Esophagus muscularis mucosa (tissue), 4 donors: ENCODE data around the gene ZNF831. TPM values are rescaled to one million over a fixed set of nuclear protein-coding genes. Genes with fewer than 3 reads are reported as not detected.

Source experiments
- DNase-seq: peaks from one replicate; pipeline ENCODE4 v3.0.0-alpha.2; 2017; ENCODE audit errors: extremely low spot score
- H3K27ac ChIP-seq, 4 donors: fragments of 200-600 bp; sonication (generic); replicated peaks in 1 of 4; 1 replicate in 3 of 4; 2 replicates in 1 of 4; pipeline ENCODE4 v1.5.1; 2016 to 2019; ENCODE audit warnings: mild to moderate bottlenecking in 1 of 4
- H3K27me3 ChIP-seq, 4 donors: fragments of 200-600 bp; sonication (generic); one replicate each; pipeline versions ENCODE4 v1.5.1 to v1.6.0; 2016 to 2019
- H3K36me3 ChIP-seq, 4 donors: fragments of 200-600 bp; sonication (generic); one replicate each; pipeline ENCODE4 v1.5.1; 2016 to 2019
- H3K4me1 ChIP-seq, 4 donors: fragments of 200-600 bp; sonication (generic); one replicate each; pipeline ENCODE4 v1.5.1; 2016 to 2019
- H3K4me3 ChIP-seq, 4 donors: fragments of 200-600 bp; sonication (generic); 1 replicate in 2 of 4; 2 replicates in 2 of 4; pipeline ENCODE4 v1.5.1; 2016 to 2019; ENCODE audit warnings: mild to moderate bottlenecking in 4 of 4, moderate library complexity in 1 of 4
- H3K9me3 ChIP-seq, 4 donors: fragments of 200-600 bp; sonication (generic); 1 replicate in 3 of 4; 2 replicates in 1 of 4; pipeline ENCODE4 v1.5.1; 2016 to 2019
- EP300 ChIP-seq: sonication (generic); formaldehyde crosslinking; IDR thresholded peaks from one replicate; pipeline ENCODE4 v1.6.1; 2017; ENCODE audit warnings: antibody characterized with exemption
- POLR2A ChIP-seq: fragments of 450-650 bp; IDR thresholded peaks from one replicate; pipeline ENCODE4 v1.6.1; 2017; ENCODE audit warnings: antibody characterized with exemption, moderate library complexity, mild to moderate bottlenecking, low read depth
- POLR2AphosphoS5 ChIP-seq, 2 donors: sonication (generic); formaldehyde crosslinking; IDR thresholded peaks; one replicate each; pipeline ENCODE4 v1.6.1; 2017; ENCODE audit warnings: antibody characterized with exemption in 2 of 2
- WGBS: methylation state at CpG from one replicate; pipeline ENCODE4 v1.1.5; 2018; 5-methylcytosine and 5-hydroxymethylcytosine counted together
- intact Hi-C: fragments of 100-400 bp; cut with DNase I; formaldehyde crosslinking; loops from one replicate; pipeline ENCODE4 v1.15.1; 2023
- total RNA-seq, 4 donors: library from RNA; depleted of rRNA; stranded (reverse); fragments of >200 nt; gene quantifications; one replicate each; pipeline versions ENCODE4 v1.1.0 to v1.2.1, GENCODE V29; 2016
- TF ChIP-seq, protein P1 (sequence below), 3 experiments: fragments of 200-600 bp in 2 of 3; fragments of 450-650 bp in 1 of 3; sonication (generic) in 2 of 3; IDR thresholded peaks; one replicate each; pipeline ENCODE4 v1.5.1; 2017 to 2019; ENCODE audit warnings: antibody characterized with exemption in 3 of 3, mild to moderate bottlenecking in 2 of 3, moderate library complexity in 1 of 3

The ZNF831 gene
- total RNA-seq, 4 donors from 2014 or later = 0.34 to 1.3 (median 0.56) TPM

DNA sequence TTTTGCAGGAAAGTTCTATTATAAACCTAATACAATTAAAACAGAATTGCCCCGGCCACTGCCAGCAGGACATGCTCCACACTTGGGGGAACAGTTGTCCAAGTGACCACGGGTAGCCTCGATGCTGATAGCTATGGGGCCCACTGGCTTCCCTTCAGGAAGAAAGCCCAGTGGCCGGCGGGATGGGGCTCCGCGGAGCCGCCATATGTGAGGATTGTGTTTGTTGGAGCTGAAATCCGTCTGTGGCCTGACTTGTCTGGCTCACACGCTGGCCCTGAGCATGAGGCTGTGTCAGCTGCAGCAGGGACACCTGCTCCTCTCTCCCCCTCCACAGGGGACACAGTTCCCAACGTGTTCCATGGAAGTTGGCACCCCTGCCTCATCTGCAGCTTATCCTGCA lies 46.6 kb downstream of the ZNF831 start:
- TF ChIP-seq EP300 = no peak
- TF ChIP-seq, protein P1, sequence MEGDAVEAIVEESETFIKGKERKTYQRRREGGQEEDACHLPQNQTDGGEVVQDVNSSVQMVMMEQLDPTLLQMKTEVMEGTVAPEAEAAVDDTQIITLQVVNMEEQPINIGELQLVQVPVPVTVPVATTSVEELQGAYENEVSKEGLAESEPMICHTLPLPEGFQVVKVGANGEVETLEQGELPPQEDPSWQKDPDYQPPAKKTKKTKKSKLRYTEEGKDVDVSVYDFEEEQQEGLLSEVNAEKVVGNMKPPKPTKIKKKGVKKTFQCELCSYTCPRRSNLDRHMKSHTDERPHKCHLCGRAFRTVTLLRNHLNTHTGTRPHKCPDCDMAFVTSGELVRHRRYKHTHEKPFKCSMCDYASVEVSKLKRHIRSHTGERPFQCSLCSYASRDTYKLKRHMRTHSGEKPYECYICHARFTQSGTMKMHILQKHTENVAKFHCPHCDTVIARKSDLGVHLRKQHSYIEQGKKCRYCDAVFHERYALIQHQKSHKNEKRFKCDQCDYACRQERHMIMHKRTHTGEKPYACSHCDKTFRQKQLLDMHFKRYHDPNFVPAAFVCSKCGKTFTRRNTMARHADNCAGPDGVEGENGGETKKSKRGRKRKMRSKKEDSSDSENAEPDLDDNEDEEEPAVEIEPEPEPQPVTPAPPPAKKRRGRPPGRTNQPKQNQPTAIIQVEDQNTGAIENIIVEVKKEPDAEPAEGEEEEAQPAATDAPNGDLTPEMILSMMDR (IDR thresholded peaks at IDR 0.05) = no peak
- no peak for TF ChIP-seq POLR2A
- TF ChIP-seq POLR2AphosphoS5 (IDR thresholded peaks at IDR 0.05) = no peak
- Histone ChIP-seq H3K4me3 (no peak overlapping the region), H3K9me3 (no peaks in the 10 kb centered on the region), H3K27ac (no peak overlapping the region), H3K36me3 (no peaks in the 10 kb centered on the region), H3K27me3 (peaks cover 0 to 55% (median 0%) of the 10 kb centered on the region in 4 donors), H3K4me1 (peaks cover 0 to 4% (median 0%) of the 10 kb centered on the region in 4 donors)
- intact Hi-C loops = loop anchor here (10.0 kb wide), 1 partner anchor 55 kb away; no protein-coding TSS in a partner anchor
- DNase-seq = no peak
- 87% methylated on average over 9 of the region's 11 CpGs for WGBS

DNA sequence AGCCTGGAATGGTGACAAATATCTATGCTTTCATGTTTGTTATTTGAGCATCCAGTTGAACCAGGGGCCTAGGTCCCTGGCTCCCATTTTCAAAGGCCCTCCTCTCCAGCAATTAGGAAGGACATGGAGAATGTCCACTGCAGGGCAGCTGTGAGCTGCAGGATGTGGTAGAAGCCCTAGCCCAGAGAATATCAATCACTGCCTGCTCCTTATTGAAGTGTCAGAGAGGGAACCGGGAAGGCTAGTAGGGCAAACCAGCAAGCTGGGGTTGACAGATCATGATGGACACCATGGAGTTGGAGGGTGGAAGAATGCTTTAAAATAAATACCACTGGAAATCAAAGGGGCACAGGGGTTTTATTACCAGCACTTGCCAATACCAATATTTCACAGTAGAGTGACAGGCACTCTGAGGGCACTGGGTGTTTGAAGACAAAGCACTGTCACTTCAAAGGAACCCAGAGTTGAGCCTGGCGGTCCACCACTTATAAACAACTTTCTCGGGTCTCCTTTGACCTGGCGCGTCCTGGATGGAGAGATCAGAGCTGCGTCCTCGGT lies 47.7 kb downstream of the ZNF831 start:
- WGBS = 72% methylated on average over 7 of the region's 7 CpGs
- no peak overlapping the region for H3K27ac ChIP-seq
- no peaks in the 10 kb centered on the region for H3K36me3 ChIP-seq
- peaks cover 0 to 52% (median 0%) of the 10 kb centered on the region in 4 donors for H3K27me3 ChIP-seq
- no peak for TF ChIP-seq EP300
- TF ChIP-seq POLR2A = no peak
- TF ChIP-seq, protein P1 (IDR thresholded peaks at IDR 0.05) = no peak
- H3K9me3 ChIP-seq = no peaks in the 10 kb centered on the region
- no peak for DNase-seq
- intact Hi-C loops = loop anchor here (10.0 kb wide), 1 partner anchor 56 kb away; no protein-coding TSS in a partner anchor
- H3K4me3 ChIP-seq = no peak overlapping the region
- peaks cover 0 to 4% (median 0%) of the 10 kb centered on the region in 4 donors for H3K4me1 ChIP-seq

DNA sequence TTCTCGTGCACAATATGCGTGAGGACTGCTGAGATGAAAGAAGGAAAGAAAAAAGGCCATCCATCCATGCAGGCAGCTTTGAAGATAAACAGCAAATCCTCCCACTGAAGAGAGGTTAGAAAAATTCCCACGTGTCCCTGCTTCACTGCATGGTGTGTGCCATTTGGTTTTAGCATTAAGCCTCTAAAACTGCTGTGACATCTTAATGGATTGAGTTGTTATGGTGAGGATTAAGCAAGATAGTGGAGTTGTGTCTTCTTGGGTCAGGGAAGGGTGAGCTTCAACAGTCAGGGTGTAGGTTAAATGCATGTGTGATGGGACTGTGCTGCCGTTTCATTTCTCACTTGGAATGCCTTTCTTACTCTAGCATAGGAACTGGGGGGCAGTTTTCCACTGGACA lies 50.5 kb downstream of the ZNF831 start:
- intact Hi-C loops = loop anchor here (10.0 kb wide), 1 partner anchor 59 kb away; no protein-coding TSS in a partner anchor
- DNase-seq = no peak
- Histone ChIP-seq H3K36me3 (no peaks in the 10 kb centered on the region), H3K4me1 (no peaks in the 10 kb centered on the region), H3K9me3 (no peaks in the 10 kb centered on the region), H3K27ac (no peak overlapping the region), H3K27me3 (peaks cover 0 to 27% (median 0%) of the 10 kb centered on the region in 4 donors), H3K4me3 (no peak overlapping the region)
- 44% methylated on average over 3 of the region's 4 CpGs for WGBS
- TF ChIP-seq EP300 = no peak
- TF ChIP-seq POLR2A = no peak
- no peak for TF ChIP-seq POLR2AphosphoS5 (IDR thresholded peaks at IDR 0.05)
- TF ChIP-seq, protein P1 (IDR thresholded peaks at IDR 0.05) = no peak

DNA sequence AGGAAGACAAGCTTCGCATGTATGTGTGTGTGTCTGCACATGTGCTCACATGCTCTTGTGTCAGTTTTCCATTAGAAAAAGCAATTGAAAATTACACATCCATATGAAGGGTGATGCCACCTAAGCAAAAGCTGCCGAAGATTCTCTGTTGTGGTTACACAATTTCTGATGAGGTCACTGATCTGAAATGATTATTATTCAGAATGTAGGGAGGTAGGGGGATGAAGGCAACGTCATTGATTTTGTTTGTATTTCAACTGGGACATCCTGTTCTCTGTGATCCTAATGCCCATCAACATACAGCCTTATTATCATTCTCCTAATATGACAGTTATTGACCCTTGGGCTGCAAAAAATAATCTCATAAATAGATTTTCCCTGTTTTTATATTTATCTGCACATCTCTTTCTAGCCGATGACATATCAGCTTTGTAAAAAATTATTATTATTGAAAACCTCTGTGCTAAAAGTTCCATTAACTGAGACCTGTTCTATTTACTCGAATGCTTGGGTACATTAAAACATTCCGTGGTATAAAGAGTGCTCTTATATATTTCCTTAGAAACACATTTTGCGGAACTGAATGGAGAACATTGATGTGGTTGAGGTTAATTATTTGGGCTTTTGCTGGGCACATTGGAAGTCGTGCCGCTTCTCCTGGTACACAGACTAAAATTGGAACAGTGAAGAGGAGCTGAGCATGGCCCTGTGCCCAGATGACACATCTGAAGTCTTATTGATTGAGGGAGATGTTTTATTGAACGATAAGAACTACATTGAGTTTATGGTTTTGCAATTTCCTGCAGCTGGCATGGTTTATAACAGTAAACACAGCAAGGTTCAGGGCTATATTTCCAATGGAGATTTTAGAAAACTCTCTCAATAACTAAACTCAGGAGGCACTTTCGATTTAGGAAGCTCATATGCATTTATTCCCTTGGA lies 51.3 kb downstream of the ZNF831 start:
- Histone ChIP-seq H3K9me3 (no peaks in the 10 kb centered on the region), H3K27me3 (peaks cover 0 to 21% (median 0%) of the 10 kb centered on the region in 4 donors), H3K27ac (no peak overlapping the region), H3K36me3 (no peaks in the 10 kb centered on the region), H3K4me3 (no peak overlapping the region), H3K4me1 (no peaks in the 10 kb centered on the region)
- WGBS = 76% methylated on average over 11 of the region's 11 CpGs
- intact Hi-C loops = loop anchor here (10.0 kb wide), 1 partner anchor 60 kb away; no protein-coding TSS in a partner anchor
- no peak for DNase-seq
- no peak for TF ChIP-seq POLR2A
- no peak for TF ChIP-seq EP300
- TF ChIP-seq, protein P1 (IDR thresholded peaks at IDR 0.05) = no peak
- TF ChIP-seq POLR2AphosphoS5 (IDR thresholded peaks at IDR 0.05) = no peak
